Measurements from ENCODE around the gene DPYD.

DPYD gene

DNA sequence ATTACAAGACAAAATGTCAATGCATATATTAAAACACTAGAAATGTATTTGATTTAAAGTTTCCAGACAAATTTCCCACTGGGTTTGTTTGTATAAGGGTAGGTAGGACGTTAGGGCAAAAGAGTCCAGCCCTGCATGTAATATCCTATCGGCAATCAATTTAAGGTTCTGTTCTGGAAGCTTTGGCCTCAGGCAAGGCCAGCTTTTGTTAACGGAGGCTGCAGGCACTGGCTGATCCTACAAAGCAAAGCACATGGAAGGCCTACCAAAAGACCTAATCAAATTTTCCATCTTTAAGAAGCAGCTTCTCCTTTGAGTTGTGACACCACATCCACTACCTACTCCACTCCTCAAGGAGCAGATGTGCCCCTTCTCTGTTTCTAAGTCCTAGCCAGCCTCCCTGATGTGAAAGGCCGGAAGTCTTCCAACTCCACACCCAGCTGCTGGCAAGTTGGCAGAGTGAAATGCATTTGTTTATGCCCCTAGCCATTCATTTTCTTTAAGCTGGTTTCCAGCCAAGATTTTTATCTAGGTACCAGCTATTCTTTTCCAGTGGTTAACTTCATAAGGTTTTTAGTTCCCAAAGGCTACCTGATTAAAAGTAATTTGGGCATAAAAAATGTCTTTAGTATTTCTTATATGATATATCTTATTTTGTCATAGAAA, 746.7 kb downstream of the DPYD start:
- DNase-seq: no peak

DNA sequence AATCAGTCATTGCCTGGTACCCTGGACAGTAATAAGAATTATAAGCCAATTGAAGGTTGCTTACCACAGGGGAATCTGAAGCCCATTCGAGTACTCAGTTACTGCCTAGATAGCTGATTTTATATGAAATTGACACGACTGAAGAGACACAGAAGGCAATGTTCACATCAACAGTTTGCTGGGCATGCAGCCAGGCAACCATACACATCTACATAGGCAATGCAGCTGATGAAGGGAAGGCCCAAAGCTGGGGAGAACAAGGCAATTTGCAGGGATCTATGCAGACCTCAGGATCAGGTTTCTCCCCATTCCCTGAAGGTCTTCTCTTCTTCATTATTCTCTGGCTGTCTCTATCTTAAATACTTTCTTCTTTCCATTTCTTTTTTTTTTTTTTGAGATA, 750.5 kb downstream of the DPYD start:
- DNase-seq: no peak

DNA sequence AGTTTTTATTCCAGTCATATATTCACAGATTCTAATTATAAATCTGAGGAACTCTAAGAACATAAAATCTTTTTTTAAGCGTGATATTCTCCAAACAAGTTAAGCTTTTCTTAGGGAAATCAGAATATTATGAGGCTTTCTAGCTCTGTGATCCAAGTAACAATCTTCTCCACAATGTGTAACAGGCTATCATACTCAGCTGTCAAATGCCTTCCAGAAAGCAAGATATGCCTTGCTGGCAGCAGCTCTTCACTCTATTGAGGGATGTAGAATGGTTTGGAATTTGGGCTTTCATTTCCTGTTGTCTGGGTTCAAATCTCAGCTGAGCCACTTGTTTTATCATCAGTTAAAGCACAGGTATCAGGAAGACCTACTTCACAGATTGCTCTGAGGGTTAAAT, 752.8 kb downstream of the DPYD start:
- DNase-seq: no peak

DNA sequence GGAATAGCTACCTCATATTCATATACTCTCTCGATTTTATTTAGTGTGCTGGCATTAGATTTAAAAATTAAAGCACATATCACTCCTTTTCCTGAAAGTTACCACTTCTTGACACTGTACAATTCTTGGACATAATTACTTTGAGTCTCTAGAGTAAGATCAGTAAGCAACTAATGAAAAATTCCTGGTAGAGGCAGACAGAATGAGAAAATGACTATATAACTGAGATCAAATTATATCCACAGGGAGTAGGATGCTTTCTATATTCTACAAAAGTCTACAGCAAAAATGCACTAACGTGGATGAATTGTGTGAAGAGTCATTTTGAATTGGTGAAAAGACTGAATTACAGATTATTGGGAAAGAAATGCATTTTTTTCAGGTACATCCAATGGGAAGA, 753.6 kb downstream of the DPYD start:
- DNase-seq: no peak

DNA sequence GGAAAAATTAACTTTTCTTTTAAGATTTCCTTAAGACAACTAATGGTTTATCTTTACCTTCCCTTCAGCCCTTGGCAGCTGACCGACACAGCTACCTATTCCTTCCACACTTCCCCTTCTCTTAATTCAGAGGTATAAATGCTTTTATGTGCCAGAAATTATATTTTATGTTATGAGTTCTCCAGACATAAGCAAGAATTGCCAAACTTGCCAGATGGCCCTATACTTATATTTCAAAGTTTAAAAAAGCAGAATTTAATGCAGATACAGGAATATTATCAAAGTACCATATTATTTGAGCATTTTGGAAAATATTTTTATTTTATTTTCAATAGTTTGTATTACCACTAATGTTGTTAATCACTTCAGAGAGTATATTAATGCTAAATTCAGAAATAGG, 754.2 kb downstream of the DPYD start:
- DNase-seq: no peak

DNA sequence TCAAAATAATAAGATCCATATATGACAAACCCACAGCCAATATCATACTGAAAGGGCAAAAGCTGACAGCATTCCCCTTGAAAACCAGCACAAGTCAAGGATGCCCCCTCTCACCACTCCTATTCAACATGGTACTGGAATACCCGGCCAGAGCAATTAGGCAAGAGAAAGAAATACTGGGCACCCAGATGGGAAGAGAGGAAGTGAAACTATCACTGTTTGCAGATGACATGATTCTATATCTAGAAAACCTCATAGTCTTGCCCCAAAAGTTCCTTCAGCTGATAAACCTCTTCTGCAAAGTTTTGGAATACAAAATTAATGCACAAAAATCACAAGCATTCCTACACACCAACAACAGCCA, 756.6 kb downstream of the DPYD start:
- DNase-seq: no peak

DNA sequence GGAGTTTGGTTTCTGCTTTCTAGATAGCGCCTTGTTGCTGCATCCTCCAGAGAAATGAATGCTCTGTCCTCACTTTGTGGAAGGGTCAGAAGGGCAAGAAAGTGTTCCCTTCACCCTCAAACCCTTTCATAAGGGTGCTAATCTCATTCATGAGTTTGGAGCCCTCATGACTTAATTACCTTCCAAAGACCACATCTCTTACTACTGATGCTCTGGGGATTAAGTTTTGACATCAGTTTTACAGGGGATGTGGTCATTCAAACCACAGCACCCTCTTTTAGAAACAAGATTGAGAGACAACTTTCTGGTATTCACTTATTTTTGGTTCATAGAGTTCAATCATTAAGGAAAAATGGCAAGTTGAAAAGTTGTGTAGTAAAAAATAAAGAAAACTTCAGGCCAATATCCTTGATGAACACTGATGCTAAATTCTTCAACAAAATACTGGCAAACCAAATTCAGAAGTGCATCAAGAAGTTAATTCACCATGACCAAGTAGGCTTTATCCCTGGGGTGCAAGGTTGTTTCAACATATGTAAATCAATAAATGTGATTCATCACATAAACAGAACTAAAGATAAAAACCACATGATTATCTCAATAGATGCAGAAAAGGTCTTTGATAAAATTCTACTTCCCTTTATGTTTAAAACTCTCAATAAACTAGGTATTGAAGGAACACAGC, 757.1 kb downstream of the DPYD start:
- no peak for DNase-seq

DNA sequence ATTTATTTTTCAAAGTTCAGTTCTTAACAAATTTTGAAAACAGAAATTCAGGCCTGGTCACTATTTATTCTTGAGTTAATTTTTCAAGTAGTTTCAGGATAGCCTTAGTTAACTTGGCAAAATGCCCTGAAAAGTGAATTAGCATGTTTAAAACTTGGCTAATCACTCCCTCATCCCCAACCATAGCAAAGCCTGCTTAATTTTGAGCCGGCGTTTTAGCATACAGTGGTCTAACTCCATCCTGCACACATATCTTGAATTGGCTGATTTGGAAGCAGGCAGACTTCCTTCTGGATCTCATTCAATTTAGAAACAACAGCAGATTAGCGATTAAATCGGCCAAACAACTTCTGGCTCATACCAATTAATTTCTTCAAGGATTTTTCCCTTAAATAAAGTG, 760.0 kb downstream of the DPYD start:
- no peak for DNase-seq

DNA sequence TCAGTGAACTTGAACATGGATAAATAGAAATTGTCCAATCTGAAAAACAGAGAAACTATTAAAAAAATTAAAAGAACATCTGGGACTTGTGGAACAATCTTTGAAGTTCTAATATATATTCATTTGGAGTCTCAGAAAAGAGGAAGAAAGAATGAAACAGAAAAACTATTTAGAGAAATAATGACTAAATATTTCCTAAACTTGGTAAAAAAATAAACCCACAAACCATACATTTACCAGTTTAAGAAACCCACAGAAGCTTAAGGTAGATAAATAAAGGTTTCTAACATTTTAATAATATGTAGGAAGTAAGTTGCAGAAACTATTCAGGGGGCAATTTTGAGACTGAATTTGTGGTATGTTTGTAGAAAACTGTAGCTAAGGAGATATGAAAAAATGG, 761.5 kb downstream of the DPYD start:
- no peak for DNase-seq

DNA sequence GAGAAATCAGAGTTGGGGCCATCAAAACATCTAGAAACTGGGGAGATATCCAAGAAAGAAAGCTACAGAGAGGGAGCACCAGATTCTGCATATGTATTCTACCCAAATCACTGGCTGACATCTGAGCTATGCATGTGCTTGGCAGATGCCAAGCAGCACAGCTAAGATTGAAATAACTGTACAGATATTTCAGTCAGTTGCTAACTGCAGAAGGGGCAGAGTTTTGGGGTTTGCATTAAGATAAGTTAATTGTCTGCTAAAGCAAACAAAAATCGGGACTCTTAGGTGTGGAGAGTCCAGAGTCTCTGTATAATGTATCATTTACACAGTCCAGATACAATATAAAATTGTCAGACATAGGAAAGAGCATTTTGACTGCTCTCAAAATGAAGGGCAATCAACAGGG, 762.1 kb downstream of the DPYD start:
- no peak for DNase-seq

DNA sequence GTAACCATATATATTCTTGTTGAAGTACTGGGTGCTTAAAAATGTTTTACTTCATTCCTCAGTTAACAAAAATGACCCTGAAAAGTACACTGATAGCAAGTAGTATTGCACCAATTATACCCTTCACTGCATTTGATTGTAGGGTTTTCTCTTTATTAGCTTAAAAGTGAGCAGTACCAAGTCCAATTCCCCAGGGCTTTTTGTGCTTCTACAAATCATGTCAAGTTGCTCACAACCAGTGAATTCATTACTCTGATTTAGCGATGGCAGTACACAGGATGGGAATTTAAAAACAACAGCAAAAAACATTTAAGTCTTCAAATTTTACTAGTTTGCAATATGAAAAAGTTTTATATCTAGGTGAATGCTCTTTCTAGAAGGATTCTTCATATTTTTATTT, 762.8 kb downstream of the DPYD start:
- DNase-seq: no peak

DNA sequence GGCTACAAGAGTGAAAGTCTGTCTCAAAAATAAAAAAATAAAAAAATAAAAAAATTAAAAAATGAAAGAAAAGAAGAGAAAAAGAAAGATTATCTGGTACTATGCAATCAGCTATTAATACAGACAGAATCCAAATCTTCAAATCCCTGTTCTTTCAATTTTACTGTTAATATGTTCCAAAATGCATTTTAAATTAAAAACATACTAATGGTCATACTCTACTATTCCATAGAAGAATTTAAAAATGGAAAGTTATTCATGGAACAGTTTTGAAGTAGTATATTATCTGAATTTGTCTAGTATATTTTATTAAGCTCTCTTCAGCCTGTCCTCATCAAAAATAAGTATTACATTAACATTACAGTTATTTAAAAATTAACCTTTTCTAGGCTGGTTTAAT, 769.2 kb downstream of the DPYD start:
- no peak for DNase-seq

DNA sequence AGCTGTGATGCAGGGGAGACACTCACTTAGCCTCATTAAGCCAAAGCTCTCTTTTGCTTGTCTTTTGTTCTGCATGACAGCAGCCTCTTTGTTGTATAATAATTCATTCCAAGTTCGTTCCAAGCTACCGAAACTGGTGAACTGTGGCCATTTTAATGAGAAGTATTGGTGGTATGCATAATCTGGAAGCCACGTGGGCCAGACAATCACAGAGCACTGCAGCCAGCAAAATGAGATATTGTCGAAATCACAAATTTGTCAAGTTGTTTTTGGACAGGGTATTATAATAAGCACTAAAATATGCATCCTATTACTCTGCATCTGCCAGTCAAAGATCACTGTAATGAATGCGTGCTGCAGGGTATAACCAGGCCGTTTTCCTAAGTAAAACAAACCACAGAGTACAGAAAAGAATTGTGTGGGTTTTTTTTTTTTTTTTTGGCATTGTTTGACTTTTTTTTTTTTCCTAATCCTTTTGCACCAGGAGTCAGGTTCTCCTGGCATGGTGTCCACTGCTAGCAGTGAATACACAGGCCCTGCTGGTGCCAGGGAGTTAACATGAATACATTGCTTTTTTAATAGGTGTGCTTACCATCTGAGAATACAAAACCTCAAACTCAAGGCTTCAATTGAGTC, 775.4 kb downstream of the DPYD start:
- DNase-seq: no peak

DNA sequence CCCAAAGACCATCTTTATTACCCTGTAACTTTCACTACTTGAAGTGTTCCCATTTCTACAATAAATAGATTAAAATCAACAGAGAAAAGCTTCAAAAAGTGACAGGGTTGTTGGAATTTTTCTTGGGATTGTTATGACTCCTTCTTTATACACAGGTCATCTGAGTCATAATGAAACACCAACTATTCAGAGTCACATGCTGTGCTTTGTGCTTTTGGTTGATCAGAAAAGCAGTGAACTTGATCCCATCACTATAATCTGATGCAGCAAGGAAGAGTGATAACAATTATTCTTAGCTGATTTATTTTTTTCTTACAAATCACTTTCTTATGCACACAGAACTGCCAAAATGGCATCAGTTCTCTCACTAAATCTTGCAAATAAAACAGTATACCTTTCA, 776.3 kb downstream of the DPYD start:
- DNase-seq: no peak

DNA sequence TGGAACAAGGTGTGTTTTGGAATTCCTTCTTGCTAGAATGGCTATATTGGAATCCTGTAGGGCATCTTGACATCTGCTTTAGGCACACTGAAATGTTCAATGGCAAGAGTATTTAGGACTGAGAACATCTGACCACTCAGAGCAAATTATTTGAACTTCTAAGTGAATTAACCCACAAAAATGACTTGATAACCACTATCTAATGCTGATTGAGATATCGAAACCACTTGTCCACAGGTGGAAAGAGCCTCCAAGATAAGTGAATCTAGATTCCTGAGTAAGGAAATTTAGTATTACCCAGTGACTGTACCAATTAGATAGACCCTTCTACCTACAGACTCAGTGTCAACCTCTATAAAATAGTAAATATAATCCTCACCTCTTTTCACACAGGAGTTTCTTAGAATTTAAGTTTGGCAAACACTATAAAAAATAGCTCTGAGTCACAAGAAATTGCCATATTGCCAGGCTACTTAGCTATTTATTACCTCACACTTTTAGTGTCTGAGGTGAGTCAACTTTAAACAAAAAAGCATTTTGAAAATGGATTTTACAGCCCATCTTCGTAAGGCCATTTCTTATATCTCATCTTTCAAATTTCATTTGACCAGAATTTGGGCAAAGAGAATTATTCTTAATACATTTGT, 777.5 kb downstream of the DPYD start:
- DNase-seq: no peak

DNA sequence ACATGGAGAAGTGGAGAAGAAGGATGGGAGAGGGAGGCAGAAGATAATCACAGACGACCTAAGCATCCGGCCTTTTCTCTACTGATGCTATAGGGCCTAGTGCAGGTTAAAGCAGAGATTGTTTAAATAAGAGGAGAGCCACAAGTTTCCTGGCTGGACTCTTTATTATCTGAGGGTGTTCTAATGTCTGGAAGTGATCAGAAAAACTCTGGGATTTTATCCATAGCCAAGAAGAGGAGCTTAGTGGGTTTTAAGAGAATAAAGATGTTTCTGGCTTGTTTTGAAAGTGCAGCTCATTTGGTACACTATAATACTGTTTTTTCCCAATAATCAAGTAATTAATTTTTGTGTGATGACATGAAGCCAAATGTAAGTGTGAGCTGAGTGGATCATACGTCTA, 780.2 kb downstream of the DPYD start:
- no peak for DNase-seq

DNA sequence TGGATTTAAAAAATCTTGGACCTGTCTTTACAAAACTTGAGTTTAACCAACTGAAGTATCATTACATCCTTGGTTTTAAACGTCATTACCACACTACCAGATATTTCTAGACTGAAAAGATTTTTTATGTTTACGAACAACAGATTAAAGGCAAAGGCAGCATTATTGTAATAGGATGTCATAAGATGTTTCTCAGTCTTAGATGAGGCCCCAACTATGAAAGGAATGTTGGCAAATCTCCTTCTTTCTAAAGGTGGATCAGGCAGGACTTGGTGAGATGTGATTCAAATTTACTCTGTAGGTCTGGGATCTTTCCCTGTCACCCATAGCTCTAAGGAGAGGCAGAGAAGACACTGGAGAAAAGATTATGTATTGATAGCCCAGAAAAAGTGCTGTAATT, 781.3 kb downstream of the DPYD start:
- DNase-seq: no peak

DNA sequence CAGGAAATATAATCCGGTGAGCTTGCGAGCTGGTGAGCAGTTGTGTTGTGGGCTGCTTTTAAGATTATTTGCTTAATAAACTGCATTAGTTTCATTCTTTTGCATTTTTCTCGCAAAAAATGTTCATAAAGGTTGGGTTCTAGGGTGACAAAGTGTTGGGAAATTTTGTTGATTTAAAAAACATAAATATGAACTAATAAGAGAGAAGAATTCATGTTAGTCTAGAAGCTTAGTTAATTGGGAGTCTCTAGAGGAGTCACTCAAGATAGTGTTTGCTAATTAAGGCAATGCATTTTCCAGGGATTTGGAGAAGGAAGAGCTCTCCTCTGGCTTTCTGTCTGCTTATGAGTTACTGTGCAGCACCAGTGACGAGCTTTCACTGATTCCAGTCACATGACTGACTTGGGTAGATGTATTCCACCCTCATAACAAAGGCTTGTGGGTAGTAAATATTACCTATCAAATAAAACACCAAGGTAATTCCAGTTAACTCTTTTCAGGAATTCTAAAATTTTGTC, 782.3 kb downstream of the DPYD start:
- DNase-seq: no peak

DNA sequence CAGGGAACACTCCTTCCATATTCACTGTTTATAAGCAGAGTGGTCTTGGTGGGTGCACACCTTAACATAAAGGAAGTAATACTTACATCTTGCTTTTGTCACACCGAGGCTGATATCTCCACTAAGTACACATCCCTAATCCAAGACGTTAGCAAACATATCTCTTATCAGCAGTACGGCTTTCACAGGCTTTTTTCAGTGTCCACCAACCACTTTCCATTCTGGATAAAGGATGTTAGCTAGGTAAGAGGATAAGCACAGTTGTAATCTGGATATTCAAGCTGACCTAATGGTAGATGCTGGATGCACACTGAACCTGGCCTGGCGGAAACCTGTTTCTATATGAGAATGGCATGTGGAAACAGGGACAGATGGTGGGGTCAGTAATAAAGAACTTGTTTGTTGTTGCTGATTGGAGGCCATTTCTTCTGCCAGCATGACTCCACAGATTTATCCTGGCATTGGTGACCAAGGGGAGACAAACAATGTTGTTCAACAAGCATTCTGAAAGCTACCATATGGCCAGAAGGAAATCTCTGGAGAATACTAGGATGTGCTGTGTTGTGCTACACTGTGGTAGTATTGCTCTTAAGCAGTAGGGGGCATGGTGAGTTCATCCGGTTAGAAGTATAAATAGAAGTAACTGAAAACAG, 782.8 kb downstream of the DPYD start:
- DNase-seq: no peak

DNA sequence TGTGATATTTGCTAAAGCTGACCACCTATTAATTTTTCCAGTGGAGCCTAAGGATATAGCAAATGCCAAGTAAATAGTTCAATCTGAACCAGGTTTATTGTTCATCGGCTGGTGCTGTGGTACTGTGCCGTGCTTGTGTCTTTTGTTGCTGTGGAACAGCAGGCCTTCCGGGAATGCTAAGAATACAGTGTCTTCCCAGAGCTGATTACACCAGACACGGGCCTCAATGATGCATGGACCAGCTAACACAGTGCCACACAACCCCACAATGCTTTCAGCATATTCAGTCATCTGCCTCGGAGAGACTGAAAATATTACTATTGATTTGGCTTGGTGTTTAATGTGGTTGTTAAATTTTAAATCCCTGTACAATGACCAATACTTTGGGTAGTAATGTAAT, 783.8 kb downstream of the DPYD start:
- DNase-seq: no peak

DNA sequence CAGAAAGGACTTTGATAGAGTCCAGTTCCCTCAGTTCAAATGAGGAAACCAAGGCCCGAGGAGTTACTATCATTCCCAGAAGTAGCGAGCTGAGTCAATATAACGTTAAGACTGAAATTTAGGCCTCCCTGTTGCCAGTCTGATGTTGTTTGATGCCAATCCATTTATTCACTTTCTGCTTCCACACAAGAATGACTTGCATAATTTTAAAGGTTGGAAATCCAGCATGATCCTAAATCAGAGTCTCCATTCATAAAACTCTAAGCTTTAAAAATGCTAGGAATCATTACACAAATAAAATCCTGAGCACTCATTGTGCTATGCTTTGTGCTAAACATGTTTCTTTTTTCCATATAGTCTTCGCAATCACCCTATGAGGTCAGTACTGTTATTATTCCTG, 784.9 kb downstream of the DPYD start:
- DNase-seq: no peak

DNA sequence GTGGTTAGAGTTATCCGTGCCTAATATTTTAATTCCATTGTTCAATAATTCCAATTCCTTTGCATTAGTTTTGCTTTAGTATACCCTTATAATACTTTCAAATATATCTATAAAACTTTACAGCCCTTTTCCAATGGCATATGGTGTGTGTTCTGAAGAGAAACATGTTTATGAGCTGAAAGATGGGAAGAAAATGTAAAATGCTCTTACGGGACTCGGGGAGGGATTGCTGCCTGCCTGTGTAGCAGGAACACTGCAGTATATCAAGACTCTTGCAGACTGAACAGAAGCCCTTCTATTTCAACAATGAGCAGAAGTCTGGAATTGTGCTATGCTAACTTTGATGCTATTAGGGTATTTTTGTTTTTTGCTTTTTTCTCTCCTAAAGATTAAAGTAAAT, 792.4 kb downstream of the DPYD start:
- DNase-seq: no peak

DNA sequence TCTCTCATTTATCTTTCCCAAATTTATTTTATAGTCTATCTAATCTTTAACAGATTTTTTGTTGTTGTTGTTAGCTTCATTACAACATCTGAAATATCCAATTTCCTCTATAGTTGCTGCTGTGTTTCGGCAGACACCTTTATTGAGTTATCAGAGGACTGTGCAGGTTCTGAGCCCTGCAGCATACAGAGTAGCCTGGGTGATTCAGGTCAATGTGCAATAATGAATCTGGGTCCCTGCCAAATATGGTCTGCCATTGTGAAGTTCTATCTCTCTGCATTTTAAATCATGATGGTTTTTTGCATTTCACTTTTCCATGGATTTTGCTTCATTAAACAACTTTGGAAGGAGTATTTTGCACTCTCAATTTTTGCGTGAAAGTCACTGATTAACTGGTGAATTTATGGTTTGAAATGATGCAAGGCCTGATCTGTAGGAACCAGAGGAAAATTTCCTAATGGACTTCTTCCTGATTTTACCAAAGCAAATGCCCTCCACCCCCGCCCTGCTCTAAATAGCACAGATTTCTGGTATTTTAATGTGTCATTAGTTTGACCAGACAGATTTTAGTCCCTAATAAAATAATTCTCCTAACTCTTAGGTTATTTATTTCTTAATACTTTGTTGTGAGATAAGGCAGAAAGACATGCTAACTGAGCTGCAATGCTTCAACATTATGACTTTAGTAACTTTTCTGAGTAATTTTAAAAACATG, 797.0 kb downstream of the DPYD start:
- no peak for DNase-seq
